ENCODE measurements around the gene WDR4. TPM values are rescaled to one million over a fixed set of nuclear protein-coding genes. Genes with fewer than 3 reads are reported as not detected.
A peak's percentile ranks its signal among the peaks of the same experiment; 100 is the strongest.

Gene WDR4
- total RNA-seq, 1 experiment from 2014 or later: 35.3 TPM

GRCh38 chr21:42850866-42851391, 28.4 kb downstream of the WDR4 start:
- H2AFZ ChIP-seq (ENCODE audit: low read length): no peak overlapping the region
- peaks cover 7% of the 10 kb centered on the region; the same call in 1 of the 2 replicates for H4K20me1 ChIP-seq (ENCODE audit: low read length)
- TF ChIP-seq EZH2 (IDR thresholded peaks at IDR 0.05; ENCODE audit: low read length, unreplicated experiment): no peak
- TF ChIP-seq CTCF (conservative IDR thresholded peaks at IDR 0.05; ENCODE audit: low read depth, low read length): peak; percentile 76
- H3K27me3 ChIP-seq (ENCODE audit: low read length): no peaks in the 10 kb centered on the region
- intact Hi-C loops (cut with micrococcal nuclease): no loop called here
- peaks cover 22% of the 10 kb centered on the region for H3K79me2 ChIP-seq (ENCODE audit: low read length)
- no TSS peak for BruUV-seq (replicated peaks)
- H3K4me3 ChIP-seq (ENCODE audit: low read length): no peak overlapping the region
- no peaks in the 10 kb centered on the region for H3K4me1 ChIP-seq (ENCODE audit: insufficient read depth, low read length)
- no peaks in the 10 kb centered on the region for H3K9me2 ChIP-seq (replicated peaks; ENCODE audit: low read length)
- ChIA-PET CTCF (no interaction called here), POLR2A (ENCODE audit: unreplicated experiment) (no interaction called here)
- H3F3A ChIP-seq (ENCODE audit: low read length, unreplicated experiment): no peaks in the 10 kb centered on the region
- H3K27ac ChIP-seq (ENCODE audit: low read length): no peak overlapping the region
- DNase-seq: peak; percentile 17
- H3K4me2 ChIP-seq (ENCODE audit: low read length): no peak overlapping the region
- peaks cover 75% of the 10 kb centered on the region for H3K36me3 ChIP-seq (ENCODE audit: low read depth, low read length)
- H3K9ac ChIP-seq (ENCODE audit: low read length): no peak overlapping the region
- H3K9me3 ChIP-seq (ENCODE audit: low read length): no peaks in the 10 kb centered on the region
- peak; percentile 64 for ATAC-seq

GRCh38 chr21:42850463-42850862, 28.9 kb downstream of the WDR4 start:
- Histone ChIP-seq H3K9me2 (replicated peaks; ENCODE audit: low read length) (no peaks in the 10 kb centered on the region), H3K27ac (ENCODE audit: low read length) (no peak overlapping the region), H3K79me2 (ENCODE audit: low read length) (peaks cover 27% of the 10 kb centered on the region), H3K36me3 (ENCODE audit: low read depth, low read length) (peaks cover 72% of the 10 kb centered on the region), H3K9ac (ENCODE audit: low read length) (no peak overlapping the region), H3F3A (ENCODE audit: low read length, unreplicated experiment) (no peaks in the 10 kb centered on the region), H3K4me1 (ENCODE audit: insufficient read depth, low read length) (no peaks in the 10 kb centered on the region), H3K9me3 (ENCODE audit: low read length) (no peaks in the 10 kb centered on the region), H3K4me3 (ENCODE audit: low read length) (no peak overlapping the region), H4K20me1 (ENCODE audit: low read length) (peaks cover 7% of the 10 kb centered on the region; the same call in 1 of the 2 replicates), H3K27me3 (ENCODE audit: low read length) (no peaks in the 10 kb centered on the region), H3K4me2 (ENCODE audit: low read length) (no peak overlapping the region), H2AFZ (ENCODE audit: low read length) (no peak overlapping the region)
- ATAC-seq: no peak
- CTCF ChIA-PET: no interaction called here
- TF ChIP-seq EZH2phosphoT487 (IDR thresholded peaks at IDR 0.05; ENCODE audit: borderline replicate concordance, low read length) (no peak), CTCF (conservative IDR thresholded peaks at IDR 0.05; ENCODE audit: low read depth, low read length) (no peak), EZH2 (IDR thresholded peaks at IDR 0.05; ENCODE audit: low read length, unreplicated experiment) (no peak)
- intact Hi-C loops (cut with micrococcal nuclease): no loop called here
- BruUV-seq (replicated peaks): no TSS peak
- no peak for DNase-seq
- POLR2A ChIA-PET (ENCODE audit: unreplicated experiment): no interaction called here

GRCh38 chr21:42849759-42850412, 29.5 kb downstream of the WDR4 start:
- DNase-seq (no peak), ATAC-seq (no peak)
- intact Hi-C loops (cut with micrococcal nuclease): no loop called here
- no peak overlapping the region for H3K27ac ChIP-seq (ENCODE audit: low read length)
- no peak overlapping the region for H3K4me3 ChIP-seq (ENCODE audit: low read length)
- H3K79me2 ChIP-seq (ENCODE audit: low read length): peaks cover 33% of the 10 kb centered on the region
- ChIA-PET POLR2A (ENCODE audit: unreplicated experiment) (no interaction called here), CTCF (no interaction called here)
- TF ChIP-seq CTCF (conservative IDR thresholded peaks at IDR 0.05; ENCODE audit: low read depth, low read length) (no peak), EZH2 (IDR thresholded peaks at IDR 0.05; ENCODE audit: low read length, unreplicated experiment) (no peak), EZH2phosphoT487 (IDR thresholded peaks at IDR 0.05; ENCODE audit: borderline replicate concordance, low read length) (no peak)
- peaks cover 71% of the 10 kb centered on the region for H3K36me3 ChIP-seq (ENCODE audit: low read depth, low read length)
- no peaks in the 10 kb centered on the region for H3K9me3 ChIP-seq (ENCODE audit: low read length)
- no peaks in the 10 kb centered on the region for H3K4me1 ChIP-seq (ENCODE audit: insufficient read depth, low read length)
- no peak overlapping the region for H3K4me2 ChIP-seq (ENCODE audit: low read length)
- H3K9ac ChIP-seq (ENCODE audit: low read length): no peak overlapping the region
- H3F3A ChIP-seq (ENCODE audit: low read length, unreplicated experiment): no peaks in the 10 kb centered on the region
- no peaks in the 10 kb centered on the region for H3K27me3 ChIP-seq (ENCODE audit: low read length)
- BruUV-seq (replicated peaks): no TSS peak
- no peaks in the 10 kb centered on the region for H3K9me2 ChIP-seq (replicated peaks; ENCODE audit: low read length)
- H4K20me1 ChIP-seq (ENCODE audit: low read length): peaks cover 8% of the 10 kb centered on the region
- no peak overlapping the region for H2AFZ ChIP-seq (ENCODE audit: low read length)

Data from PC-3 (cell line).